ENCODE results near the gene CNTLN. TPM values are rescaled to one million over a fixed set of nuclear protein-coding genes. Genes with fewer than 3 reads are reported as not detected.

The CNTLN gene
- total RNA-seq, 1 experiment from 2014 or later = 5.1 TPM

DNA sequence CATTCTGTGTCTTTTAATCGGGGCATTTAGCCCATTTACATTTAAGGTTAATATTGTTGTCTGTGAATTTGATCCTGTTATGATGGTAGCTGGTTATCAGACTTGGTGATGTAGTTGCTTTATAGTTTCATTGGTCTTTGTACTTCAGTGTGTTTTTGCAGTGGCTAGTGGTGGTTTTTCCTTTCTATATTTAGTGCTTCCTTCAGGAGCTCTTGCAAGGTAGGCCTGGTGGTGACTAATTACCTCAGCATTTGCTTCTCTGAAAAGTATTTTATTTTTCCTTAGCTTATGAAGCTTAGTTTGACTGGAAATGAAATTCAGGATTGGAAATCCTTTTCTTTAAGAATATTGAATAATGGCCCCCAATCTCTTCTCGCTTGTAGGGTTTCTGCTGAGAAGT lies 156.9 kb downstream of the CNTLN start:
- Histone ChIP-seq H3K9me2 (ENCODE audit: insufficient read depth) (no peaks in the 10 kb centered on the region), H3K27me3 (ENCODE audit: insufficient read depth, low read length) (no peaks in the 10 kb centered on the region), H3K36me3 (ENCODE audit: control insufficient read depth in 1 of 2, insufficient read depth in 2 of 2, low read length in 2 of 2) (no peaks in the 10 kb centered on the region), H3K4me2 (ENCODE audit: low read length) (no peak overlapping the region), H4K20me1 (ENCODE audit: insufficient read depth) (no peaks in the 10 kb centered on the region), H3K9ac (ENCODE audit: low read length) (no peak overlapping the region), H3K79me2 (ENCODE audit: insufficient read depth, low read length) (no peaks in the 10 kb centered on the region), H3K27ac (ENCODE audit: low read depth, low read length) (no peak overlapping the region), H3K9me3 (ENCODE audit: control insufficient read depth in 1 of 2, insufficient read depth in 1 of 2, low read depth in 1 of 2, low read length in 2 of 2) (no peaks in the 10 kb centered on the region), H3K4me1 (ENCODE audit: control insufficient read depth in 1 of 2, insufficient read depth in 2 of 2, low read length in 2 of 2) (no peaks in the 10 kb centered on the region), H3K4me3 (replicated peaks in 1 of 2; ENCODE audit: low read depth in 1 of 2, low read length in 2 of 2) (no peak overlapping the region), H2AFZ (ENCODE audit: low read depth, low read length, poor library complexity, severe bottlenecking) (no peak overlapping the region)
- DNase-seq (ENCODE audit: low read depth, low spot score) = no peak
- RAD21 ChIA-PET (ENCODE audit: low non-redundant PET in 1 of 2, low total read pairs in 2 of 2, uncharacterized antibody in 2 of 2, unreplicated experiment in 2 of 2) = no interaction called here
- POLR2A ChIA-PET = no interaction called here
- intact Hi-C loops (cut with micrococcal nuclease) = no loop called here
- TF ChIP-seq CBX3 (IDR thresholded peaks at IDR 0.05; ENCODE audit: low read depth) (no peak), YY1 (IDR thresholded peaks at IDR 0.05; ENCODE audit: extremely low read depth, insufficient replicate concordance, low read depth, low read length) (no peak)
- BruUV-seq (replicated peaks) = no TSS peak
- no peak for ATAC-seq
- CTCF ChIA-PET = no interaction called here

DNA sequence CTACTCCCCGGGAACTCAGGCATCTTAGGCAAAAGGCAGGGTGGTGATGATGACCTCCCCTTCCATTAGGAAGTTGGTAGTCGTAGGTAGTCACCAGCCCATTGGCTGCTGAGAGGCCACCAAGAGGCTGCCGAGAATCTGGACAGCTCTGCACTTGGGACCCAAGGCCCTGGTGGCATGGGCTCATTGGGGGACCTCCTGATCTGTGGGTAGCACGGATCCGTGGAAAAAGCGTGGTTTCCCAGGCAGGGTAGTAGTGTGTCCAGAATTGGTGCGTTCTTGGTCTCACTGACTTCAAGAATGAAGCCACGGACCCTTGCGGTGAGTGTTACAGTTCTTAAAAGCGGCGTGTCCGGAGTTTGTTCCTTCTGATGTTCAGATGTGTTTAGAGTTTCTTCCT lies 158.8 kb downstream of the CNTLN start:
- H3K9me3 ChIP-seq (ENCODE audit: control insufficient read depth in 1 of 2, insufficient read depth in 1 of 2, low read depth in 1 of 2, low read length in 2 of 2) = no peaks in the 10 kb centered on the region
- H3K4me3 ChIP-seq (replicated peaks in 1 of 2; ENCODE audit: low read depth in 1 of 2, low read length in 2 of 2) = no peak overlapping the region
- no peak overlapping the region for H2AFZ ChIP-seq (ENCODE audit: low read depth, low read length, poor library complexity, severe bottlenecking)
- ChIA-PET POLR2A (no interaction called here), CTCF (no interaction called here), RAD21 (ENCODE audit: low non-redundant PET in 1 of 2, low total read pairs in 2 of 2, uncharacterized antibody in 2 of 2, unreplicated experiment in 2 of 2) (no interaction called here)
- no peaks in the 10 kb centered on the region for H3K79me2 ChIP-seq (ENCODE audit: insufficient read depth, low read length)
- DNase-seq (ENCODE audit: low read depth, low spot score) (no peak), ATAC-seq (no peak)
- H3K27ac ChIP-seq (ENCODE audit: low read depth, low read length) = no peak overlapping the region
- H3K4me1 ChIP-seq (ENCODE audit: control insufficient read depth in 1 of 2, insufficient read depth in 2 of 2, low read length in 2 of 2) = no peaks in the 10 kb centered on the region
- TF ChIP-seq JUND (IDR thresholded peaks at IDR 0.05) = no peak
- no peak for TF ChIP-seq EGR1 (IDR thresholded peaks at IDR 0.05; ENCODE audit: low read depth)
- TF ChIP-seq, protein P1, sequence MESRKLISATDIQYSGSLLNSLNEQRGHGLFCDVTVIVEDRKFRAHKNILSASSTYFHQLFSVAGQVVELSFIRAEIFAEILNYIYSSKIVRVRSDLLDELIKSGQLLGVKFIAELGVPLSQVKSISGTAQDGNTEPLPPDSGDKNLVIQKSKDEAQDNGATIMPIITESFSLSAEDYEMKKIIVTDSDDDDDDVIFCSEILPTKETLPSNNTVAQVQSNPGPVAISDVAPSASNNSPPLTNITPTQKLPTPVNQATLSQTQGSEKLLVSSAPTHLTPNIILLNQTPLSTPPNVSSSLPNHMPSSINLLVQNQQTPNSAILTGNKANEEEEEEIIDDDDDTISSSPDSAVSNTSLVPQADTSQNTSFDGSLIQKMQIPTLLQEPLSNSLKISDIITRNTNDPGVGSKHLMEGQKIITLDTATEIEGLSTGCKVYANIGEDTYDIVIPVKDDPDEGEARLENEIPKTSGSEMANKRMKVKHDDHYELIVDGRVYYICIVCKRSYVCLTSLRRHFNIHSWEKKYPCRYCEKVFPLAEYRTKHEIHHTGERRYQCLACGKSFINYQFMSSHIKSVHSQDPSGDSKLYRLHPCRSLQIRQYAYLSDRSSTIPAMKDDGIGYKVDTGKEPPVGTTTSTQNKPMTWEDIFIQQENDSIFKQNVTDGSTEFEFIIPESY (IDR thresholded peaks at IDR 0.05; ENCODE audit: extremely low read depth, insufficient replicate concordance, low read length) = no peak
- no peak for TF ChIP-seq SRF (IDR thresholded peaks at IDR 0.05; ENCODE audit: low read depth)
- intact Hi-C loops (cut with micrococcal nuclease) = no loop called here
- H3K27me3 ChIP-seq (ENCODE audit: insufficient read depth, low read length) = no peaks in the 10 kb centered on the region
- no peaks in the 10 kb centered on the region for H3K36me3 ChIP-seq (ENCODE audit: control insufficient read depth in 1 of 2, insufficient read depth in 2 of 2, low read length in 2 of 2)
- no peak overlapping the region for H3K9ac ChIP-seq (ENCODE audit: low read length)
- H3K9me2 ChIP-seq (ENCODE audit: insufficient read depth) = no peaks in the 10 kb centered on the region
- BruUV-seq (replicated peaks) = no TSS peak
- H3K4me2 ChIP-seq (ENCODE audit: low read length) = no peak overlapping the region
- no peaks in the 10 kb centered on the region; the same call in 1 of the 2 replicates for H4K20me1 ChIP-seq (ENCODE audit: insufficient read depth)

All from HCT116 (cell line).